GM12878 (cell line): ENCODE data around the gene ACAP2. TPM values are rescaled to one million over a fixed set of nuclear protein-coding genes. Genes with fewer than 3 reads are reported as not detected.

Source experiments
- ATAC-seq: fragments of 200-7000 bp; cut with Tn5 transposase; 3 replicates; pipeline ENCODE4 v1.9.1; 2020; ENCODE audit warnings: mild to moderate bottlenecking, moderate library complexity
- BruUV-seq: library from RNA; stranded (reverse); fragments of 400-500 nt; replicated peaks from 2 replicates; lab custom pipeline; 2021; lab: Mats Ljungman, UMichigan
- CTCF ChIA-PET: fragments of 300-600 bp; sonication (Branson Sonifier 250); formaldehyde crosslinking; extraction: SDS; loops from one replicate; lab custom pipeline; 2021; ENCODE audit warnings: inconsistent platforms; lab: Yijun Ruan, JAX
- POLR2A ChIA-PET: fragments of 350-600 bp; formaldehyde crosslinking; extraction: SDS; loops from one replicate; lab custom pipeline; 2021; ENCODE audit warnings: inconsistent platforms; lab: Charles Lee
- RAD21 ChIA-PET: fragments of 300-600 bp; sonication (Branson Sonifier 250); formaldehyde crosslinking; loops from one replicate; lab custom pipeline; 2023; ENCODE audit warnings: antibody characterized with exemption; ENCODE audit not compliant: unreplicated experiment; lab: Charles Lee
- SMC1A ChIA-PET: fragments of 300-600 bp; sonication (Branson Sonifier 250); formaldehyde crosslinking; loops from one replicate; lab custom pipeline; 2023; ENCODE audit not compliant: unreplicated experiment, uncharacterized antibody; lab: Charles Lee
- DNase-seq: peaks from one replicate; pipeline ENCODE4 v3.0.0-alpha.2; 2011; ENCODE audit warnings: low read depth, low spot score
- FAIRE-seq: peaks from 3 replicates; lab custom pipeline; 2011; peaks lifted over from hg19 to GRCh38; lab: Jason Lieb, UNC
- H2AFZ ChIP-seq: 2 replicates; pipeline ENCODE4 v1.6.0; 2011; ENCODE audit warnings: low read depth, low read length, control low read depth; ENCODE audit not compliant: control insufficient read depth
- H3K27ac ChIP-seq: 2 replicates; pipeline ENCODE4 v1.5.1; 2011; ENCODE audit warnings: control low read depth; ENCODE audit not compliant: control insufficient read depth, insufficient read depth
- H3K27me3 ChIP-seq, 2 experiments: replicated peaks in 1 of 2; 2 replicates each; pipeline versions ENCODE4 v1.6.0 to v1.6.1; 2011; ENCODE audit warnings: low read length in 1 of 2; ENCODE audit not compliant: control insufficient read depth in 2 of 2, insufficient read depth in 2 of 2
- H3K36me3 ChIP-seq, 2 experiments: 2 replicates each; pipeline ENCODE4 v1.5.1; 2011; ENCODE audit warnings: low read length in 1 of 2; ENCODE audit not compliant: control insufficient read depth in 2 of 2, insufficient read depth in 2 of 2
- H3K4me1 ChIP-seq: 2 replicates; pipeline ENCODE4 v1.6.1; 2011; ENCODE audit warnings: mild to moderate bottlenecking, low read length, moderate library complexity, mixed read lengths; ENCODE audit not compliant: control insufficient read depth, insufficient read depth
- H3K4me2 ChIP-seq: 2 replicates; pipeline ENCODE4 v1.6.0; 2011; ENCODE audit warnings: control low read depth; ENCODE audit not compliant: control insufficient read depth, insufficient read depth
- H3K4me3 ChIP-seq: fragments of 200-600 bp; sonication (generic); 2 replicates; pipeline ENCODE4 v1.5.1; 2016
- H3K79me2 ChIP-seq: 2 replicates; pipeline ENCODE4 v1.6.0; 2011; ENCODE audit warnings: low read length; ENCODE audit not compliant: control insufficient read depth, insufficient read depth
- H3K9ac ChIP-seq: 2 replicates; pipeline ENCODE4 v1.8.0; 2011; ENCODE audit warnings: low read length, control low read depth, mixed read lengths; ENCODE audit not compliant: control insufficient read depth, insufficient read depth
- H3K9me3 ChIP-seq: replicated peaks from 3 replicates; pipeline ENCODE4 v1.5.1; 2011; ENCODE audit warnings: mild to moderate bottlenecking, low read length; ENCODE audit not compliant: control insufficient read depth, insufficient read depth
- H4K20me1 ChIP-seq: 2 replicates; pipeline ENCODE4 v1.6.0; 2011; ENCODE audit not compliant: control insufficient read depth, insufficient read depth
- CEBPB ChIP-seq, 2 experiments: fragments of 150-350 bp in 1 of 2; IDR thresholded peaks; 2 replicates each; pipeline ENCODE4 v1.6.1; 2012 to 2014; ENCODE audit warnings: low read depth in 2 of 2, low read length in 2 of 2, borderline replicate concordance in 1 of 2, inconsistent platforms in 1 of 2
- DPF2 ChIP-seq: fragments of 450-650 bp; IDR thresholded peaks from 2 replicates; pipeline ENCODE4 v1.6.1; 2017; ENCODE audit warnings: mild to moderate bottlenecking
- EP300 ChIP-seq, 2 experiments: fragments of 150-350 bp in 1 of 2; IDR thresholded peaks; 2 replicates each; pipeline ENCODE4 v1.6.1; 2011 to 2012; ENCODE audit warnings: low read depth in 2 of 2, low read length in 2 of 2, borderline replicate concordance in 1 of 2, improper control_type of control experiment in 1 of 2, inconsistent platforms in 1 of 2; ENCODE audit not compliant: control insufficient read depth in 1 of 2
- IKZF1 ChIP-seq: fragments of 450-650 bp; conservative IDR thresholded peaks from 2 replicates; pipeline ENCODE4 v1.6.1; 2017; ENCODE audit warnings: antibody characterized with exemption, mild to moderate bottlenecking
- NFYB ChIP-seq: IDR thresholded peaks from 2 replicates; pipeline ENCODE4 v1.6.1; 2011; ENCODE audit warnings: low read depth, mild to moderate bottlenecking, low read length, improper control_type of control experiment, moderate library complexity; ENCODE audit not compliant: insufficient read depth
- RELA ChIP-seq: fragments of 450-650 bp; IDR thresholded peaks from 2 replicates; pipeline ENCODE4 v1.8.0; 2014; ENCODE audit warnings: borderline replicate concordance; ENCODE audit not compliant: partially characterized antibody
- RUNX3 ChIP-seq: IDR thresholded peaks from 2 replicates; pipeline ENCODE4 v1.6.1; 2012; ENCODE audit warnings: low read length, inconsistent platforms
- SMC3 ChIP-seq: IDR thresholded peaks from 2 replicates; pipeline ENCODE4 v1.6.1; 2011; ENCODE audit warnings: low read length, improper control_type of control experiment, borderline replicate concordance
- WGBS: methylation state at CpG from one replicate; pipeline ENCODE4 v1.1.6; 2016; ENCODE audit warnings: low lambda C conversion rate; ENCODE audit not compliant: insufficient replicate concordance, insufficient coverage; ENCODE audit errors: missing lambda C conversion rate; 5-methylcytosine and 5-hydroxymethylcytosine counted together
- in situ Hi-C: fragments of 300-500 bp; cut with MboI; formaldehyde crosslinking; loops from 9 replicates; pipeline ENCODE4 v1.14.3; 2018; ENCODE audit warnings: mixed read lengths
- intact Hi-C: fragments of 100-400 bp; cut with micrococcal nuclease; formaldehyde crosslinking; loops from one replicate; pipeline ENCODE4 v1.14.2; 2022; ENCODE audit not compliant: unreplicated experiment
- polyA plus RNA-seq, 11 experiments: library from polyadenylated mRNA; depleted of rRNA in 4 of 11; unstranded in 6 of 11; stranded (reverse) in 5 of 11; fragments of >200 nt; fragmentation: Nextera tagmentation in 4 of 11; fragmentation: Illumina TruSeq in 1 of 11; extraction: Ambion mirVana in 4 of 11; extraction: Trizol in 1 of 11; gene quantifications; 1 replicate in 1 of 11; 2 replicates in 10 of 11; pipeline versions ENCODE4 v1.2.1 to v1.2.3, GENCODE V29; 2011 to 2016; ENCODE audit warnings: inconsistent platforms in 2 of 11, missing spikeins in 2 of 11, low read depth in 1 of 11
- total RNA-seq, 4 experiments: library from RNA; depleted of rRNA in 3 of 4; stranded (reverse); fragments of >200 nt in 3 of 4; fragmentation: Illumina TruSeq in 1 of 4; extraction: Trizol in 1 of 4; gene quantifications; 2 replicates each; pipeline versions ENCODE4 v1.2.1 to v1.2.3, GENCODE V29; 2013 to 2021
- TF ChIP-seq, protein P1 (sequence below): IDR thresholded peaks from 2 replicates; pipeline ENCODE4 v1.6.1; 2012; ENCODE audit warnings: low read depth, low read length, improper control_type of control experiment
- TF ChIP-seq, protein P2 (sequence below): fragments of 450-650 bp; IDR thresholded peaks from 2 replicates; pipeline ENCODE4 v1.6.1; 2017; ENCODE audit warnings: antibody characterized with exemption, mild to moderate bottlenecking, moderate library complexity
- TF ChIP-seq, protein P3 (sequence below): fragments of 450-650 bp; IDR thresholded peaks from 2 replicates; pipeline ENCODE4 v1.6.1; 2016; ENCODE audit warnings: mild to moderate bottlenecking, moderate library complexity, borderline replicate concordance
- TF ChIP-seq, protein P4 (sequence below): fragments of 450-650 bp; IDR thresholded peaks from 2 replicates; pipeline ENCODE4 v1.6.1; 2017; ENCODE audit warnings: mild to moderate bottlenecking, low read depth, inconsistent platforms; ENCODE audit not compliant: poor library complexity, severe bottlenecking

Gene ACAP2
- total and polyA plus RNA-seq, 10 of the 15 experiments (the other 5 are each of a cell fraction or from before 2014, with no cell fraction given) = 7.1 to 53.8 (median 35.7) TPM

DNA sequence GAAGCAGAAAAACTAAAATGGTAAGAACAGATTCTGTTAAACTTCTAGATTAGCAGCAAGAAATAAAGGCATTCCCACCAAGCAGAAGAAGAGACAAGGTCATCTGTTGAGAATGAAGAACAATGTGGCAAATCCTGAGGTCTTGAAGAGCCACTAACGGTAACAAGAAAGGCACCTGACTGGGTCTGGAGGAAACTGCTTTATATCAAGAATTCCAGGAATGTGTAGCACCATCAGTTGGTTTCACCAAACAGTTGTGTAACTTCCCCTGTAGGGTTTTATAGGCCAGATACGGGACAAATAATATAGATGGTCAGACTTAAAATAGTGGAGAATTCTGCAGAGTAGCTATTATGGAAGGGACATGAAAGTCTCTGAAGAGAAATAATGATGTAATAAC is 57.3 kb downstream of the ACAP2 start:
- RAD21 ChIA-PET = interaction anchor here (0.8 kb wide), 1 partner anchor 78 kb away, joined by 3 read pairs; no protein-coding TSS in a partner anchor
- peaks cover 2% of the 10 kb centered on the region for H3K79me2 ChIP-seq

More for the DNA sequence above, 57.3 kb downstream of the ACAP2 start:
- Histone ChIP-seq H3K9ac (no peak overlapping the region), H4K20me1 (no peaks in the 10 kb centered on the region), H3K27me3 (no peaks in the 10 kb centered on the region), H3K4me1 (no peaks in the 10 kb centered on the region), H3K4me2 (no peak overlapping the region), H3K36me3 (peaks cover 0 to 6% of the 10 kb centered on the region in 2 experiments; a peak in 1 of 4 replicates), H2AFZ (no peak overlapping the region), H3K9me3 (no peaks in the 10 kb centered on the region), H3K27ac (no peak overlapping the region), H3K4me3 (no peak overlapping the region)
- intact Hi-C loops (no loop called here), in situ Hi-C loops (no loop called here)
- DNase-seq (no peak), ATAC-seq (no peak), FAIRE-seq (no peak)
- ChIA-PET SMC1A (interaction anchor here (1.0 kb wide), 1 partner anchor 55 kb away, joined by 3 read pairs; no protein-coding TSS in a partner anchor), POLR2A (no interaction called here), CTCF (no interaction called here)
- BruUV-seq = no TSS peak
- WGBS = 90% methylated on average over 2 of the region's 2 CpGs
- no peak for TF ChIP-seq CEBPB (IDR thresholded peaks at IDR 0.05; ENCODE audit: borderline replicate concordance in 1 of 2, low read depth in 2 of 2, low read length in 2 of 2)
- TF ChIP-seq EP300 (IDR thresholded peaks at IDR 0.05; ENCODE audit: borderline replicate concordance in 1 of 2, control insufficient read depth in 1 of 2, low read depth in 2 of 2, low read length in 2 of 2) = no peak
- no peak for TF ChIP-seq DPF2
- TF ChIP-seq RELA = no peak
- TF ChIP-seq, protein P1, sequence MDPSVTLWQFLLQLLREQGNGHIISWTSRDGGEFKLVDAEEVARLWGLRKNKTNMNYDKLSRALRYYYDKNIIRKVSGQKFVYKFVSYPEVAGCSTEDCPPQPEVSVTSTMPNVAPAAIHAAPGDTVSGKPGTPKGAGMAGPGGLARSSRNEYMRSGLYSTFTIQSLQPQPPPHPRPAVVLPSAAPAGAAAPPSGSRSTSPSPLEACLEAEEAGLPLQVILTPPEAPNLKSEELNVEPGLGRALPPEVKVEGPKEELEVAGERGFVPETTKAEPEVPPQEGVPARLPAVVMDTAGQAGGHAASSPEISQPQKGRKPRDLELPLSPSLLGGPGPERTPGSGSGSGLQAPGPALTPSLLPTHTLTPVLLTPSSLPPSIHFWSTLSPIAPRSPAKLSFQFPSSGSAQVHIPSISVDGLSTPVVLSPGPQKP = no peak
- TF ChIP-seq, protein P2, sequence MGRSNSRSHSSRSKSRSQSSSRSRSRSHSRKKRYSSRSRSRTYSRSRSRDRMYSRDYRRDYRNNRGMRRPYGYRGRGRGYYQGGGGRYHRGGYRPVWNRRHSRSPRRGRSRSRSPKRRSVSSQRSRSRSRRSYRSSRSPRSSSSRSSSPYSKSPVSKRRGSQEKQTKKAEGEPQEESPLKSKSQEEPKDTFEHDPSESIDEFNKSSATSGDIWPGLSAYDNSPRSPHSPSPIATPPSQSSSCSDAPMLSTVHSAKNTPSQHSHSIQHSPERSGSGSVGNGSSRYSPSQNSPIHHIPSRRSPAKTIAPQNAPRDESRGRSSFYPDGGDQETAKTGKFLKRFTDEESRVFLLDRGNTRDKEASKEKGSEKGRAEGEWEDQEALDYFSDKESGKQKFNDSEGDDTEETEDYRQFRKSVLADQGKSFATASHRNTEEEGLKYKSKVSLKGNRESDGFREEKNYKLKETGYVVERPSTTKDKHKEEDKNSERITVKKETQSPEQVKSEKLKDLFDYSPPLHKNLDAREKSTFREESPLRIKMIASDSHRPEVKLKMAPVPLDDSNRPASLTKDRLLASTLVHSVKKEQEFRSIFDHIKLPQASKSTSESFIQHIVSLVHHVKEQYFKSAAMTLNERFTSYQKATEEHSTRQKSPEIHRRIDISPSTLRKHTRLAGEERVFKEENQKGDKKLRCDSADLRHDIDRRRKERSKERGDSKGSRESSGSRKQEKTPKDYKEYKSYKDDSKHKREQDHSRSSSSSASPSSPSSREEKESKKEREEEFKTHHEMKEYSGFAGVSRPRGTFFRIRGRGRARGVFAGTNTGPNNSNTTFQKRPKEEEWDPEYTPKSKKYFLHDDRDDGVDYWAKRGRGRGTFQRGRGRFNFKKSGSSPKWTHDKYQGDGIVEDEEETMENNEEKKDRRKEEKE = no peak
- TF ChIP-seq IKZF1 = no peak
- TF ChIP-seq RUNX3 = no peak
- TF ChIP-seq NFYB = no peak
- TF ChIP-seq, protein P3, sequence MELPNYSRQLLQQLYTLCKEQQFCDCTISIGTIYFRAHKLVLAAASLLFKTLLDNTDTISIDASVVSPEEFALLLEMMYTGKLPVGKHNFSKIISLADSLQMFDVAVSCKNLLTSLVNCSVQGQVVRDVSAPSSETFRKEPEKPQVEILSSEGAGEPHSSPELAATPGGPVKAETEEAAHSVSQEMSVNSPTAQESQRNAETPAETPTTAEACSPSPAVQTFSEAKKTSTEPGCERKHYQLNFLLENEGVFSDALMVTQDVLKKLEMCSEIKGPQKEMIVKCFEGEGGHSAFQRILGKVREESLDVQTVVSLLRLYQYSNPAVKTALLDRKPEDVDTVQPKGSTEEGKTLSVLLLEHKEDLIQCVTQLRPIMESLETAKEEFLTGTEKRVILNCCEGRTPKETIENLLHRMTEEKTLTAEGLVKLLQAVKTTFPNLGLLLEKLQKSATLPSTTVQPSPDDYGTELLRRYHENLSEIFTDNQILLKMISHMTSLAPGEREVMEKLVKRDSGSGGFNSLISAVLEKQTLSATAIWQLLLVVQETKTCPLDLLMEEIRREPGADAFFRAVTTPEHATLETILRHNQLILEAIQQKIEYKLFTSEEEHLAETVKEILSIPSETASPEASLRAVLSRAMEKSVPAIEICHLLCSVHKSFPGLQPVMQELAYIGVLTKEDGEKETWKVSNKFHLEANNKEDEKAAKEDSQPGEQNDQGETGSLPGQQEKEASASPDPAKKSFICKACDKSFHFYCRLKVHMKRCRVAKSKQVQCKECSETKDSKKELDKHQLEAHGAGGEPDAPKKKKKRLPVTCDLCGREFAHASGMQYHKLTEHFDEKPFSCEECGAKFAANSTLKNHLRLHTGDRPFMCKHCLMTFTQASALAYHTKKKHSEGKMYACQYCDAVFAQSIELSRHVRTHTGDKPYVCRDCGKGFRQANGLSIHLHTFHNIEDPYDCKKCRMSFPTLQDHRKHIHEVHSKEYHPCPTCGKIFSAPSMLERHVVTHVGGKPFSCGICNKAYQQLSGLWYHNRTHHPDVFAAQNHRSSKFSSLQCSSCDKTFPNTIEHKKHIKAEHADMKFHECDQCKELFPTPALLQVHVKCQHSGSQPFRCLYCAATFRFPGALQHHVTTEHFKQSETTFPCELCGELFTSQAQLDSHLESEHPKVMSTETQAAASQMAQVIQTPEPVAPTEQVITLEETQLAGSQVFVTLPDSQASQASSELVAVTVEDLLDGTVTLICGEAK = no peak
- TF ChIP-seq SMC3 = no peak
- TF ChIP-seq, protein P4, sequence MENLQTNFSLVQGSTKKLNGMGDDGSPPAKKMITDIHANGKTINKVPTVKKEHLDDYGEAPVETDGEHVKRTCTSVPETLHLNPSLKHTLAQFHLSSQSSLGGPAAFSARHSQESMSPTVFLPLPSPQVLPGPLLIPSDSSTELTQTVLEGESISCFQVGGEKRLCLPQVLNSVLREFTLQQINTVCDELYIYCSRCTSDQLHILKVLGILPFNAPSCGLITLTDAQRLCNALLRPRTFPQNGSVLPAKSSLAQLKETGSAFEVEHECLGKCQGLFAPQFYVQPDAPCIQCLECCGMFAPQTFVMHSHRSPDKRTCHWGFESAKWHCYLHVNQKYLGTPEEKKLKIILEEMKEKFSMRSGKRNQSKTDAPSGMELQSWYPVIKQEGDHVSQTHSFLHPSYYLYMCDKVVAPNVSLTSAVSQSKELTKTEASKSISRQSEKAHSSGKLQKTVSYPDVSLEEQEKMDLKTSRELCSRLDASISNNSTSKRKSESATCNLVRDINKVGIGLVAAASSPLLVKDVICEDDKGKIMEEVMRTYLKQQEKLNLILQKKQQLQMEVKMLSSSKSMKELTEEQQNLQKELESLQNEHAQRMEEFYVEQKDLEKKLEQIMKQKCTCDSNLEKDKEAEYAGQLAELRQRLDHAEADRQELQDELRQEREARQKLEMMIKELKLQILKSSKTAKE = no peak
